A673 (cell line): ENCODE data around the gene AFF1.

Experiments
- EZH2 ChIP-seq: fragments of 200-600 bp; sonication (generic); IDR thresholded peaks from 2 replicates; pipeline ENCODE4 v1.6.1; 2017; ENCODE audit warnings: borderline replicate concordance, low read depth, mild to moderate bottlenecking, mixed read lengths, antibody characterized with exemption, low read length; ENCODE audit not compliant: poor library complexity, severe bottlenecking
- TF ChIP-seq, protein P1 (sequence below): fragments of 300-800, 200-600 bp; sonication (generic); conservative IDR thresholded peaks from 2 replicates; pipeline ENCODE4 v1.5.1; 2017; ENCODE audit warnings: low read depth, mild to moderate bottlenecking, antibody characterized with exemption, low read length, moderate library complexity, mixed read lengths

DNA sequence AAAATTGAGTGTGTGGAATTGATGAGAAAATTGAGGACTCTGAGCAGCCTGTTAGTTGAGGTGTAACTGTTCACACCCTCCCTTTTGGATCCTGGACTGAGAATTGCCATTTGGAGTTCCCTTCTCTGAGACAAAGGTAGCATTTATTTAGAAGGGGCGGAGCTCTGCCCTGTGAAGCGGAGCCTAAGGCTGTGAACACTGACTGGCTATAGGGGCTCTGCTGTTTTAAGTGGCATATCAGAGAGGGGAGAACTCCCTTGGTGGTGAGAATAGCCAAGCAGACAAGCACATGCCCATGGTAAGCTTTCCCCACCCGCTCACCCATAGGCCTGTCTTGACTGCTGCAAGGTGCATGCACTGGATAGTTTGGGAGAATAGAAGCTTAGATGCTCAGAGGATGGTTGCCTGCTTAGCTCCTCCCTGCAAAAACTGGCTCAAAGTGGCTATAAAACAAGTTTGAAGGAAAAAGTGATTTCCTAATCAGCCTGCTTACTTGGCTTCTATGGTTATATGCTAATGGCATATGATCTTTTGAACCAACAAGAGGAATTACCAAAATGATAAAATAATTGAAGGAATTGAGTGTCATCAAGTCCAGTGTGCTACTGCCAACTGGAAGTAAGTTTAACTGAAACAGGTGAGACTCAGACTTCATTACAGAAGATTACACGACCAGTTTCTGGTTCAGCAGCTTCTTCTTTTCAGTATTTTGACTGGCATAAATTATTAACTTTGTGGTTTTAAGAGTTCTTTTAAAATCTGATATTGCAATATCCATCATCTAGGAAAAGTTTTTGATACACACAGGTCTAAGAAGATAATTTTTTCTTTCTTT is 108.4 kb downstream of the AFF1 start:
- TF ChIP-seq, protein P1, sequence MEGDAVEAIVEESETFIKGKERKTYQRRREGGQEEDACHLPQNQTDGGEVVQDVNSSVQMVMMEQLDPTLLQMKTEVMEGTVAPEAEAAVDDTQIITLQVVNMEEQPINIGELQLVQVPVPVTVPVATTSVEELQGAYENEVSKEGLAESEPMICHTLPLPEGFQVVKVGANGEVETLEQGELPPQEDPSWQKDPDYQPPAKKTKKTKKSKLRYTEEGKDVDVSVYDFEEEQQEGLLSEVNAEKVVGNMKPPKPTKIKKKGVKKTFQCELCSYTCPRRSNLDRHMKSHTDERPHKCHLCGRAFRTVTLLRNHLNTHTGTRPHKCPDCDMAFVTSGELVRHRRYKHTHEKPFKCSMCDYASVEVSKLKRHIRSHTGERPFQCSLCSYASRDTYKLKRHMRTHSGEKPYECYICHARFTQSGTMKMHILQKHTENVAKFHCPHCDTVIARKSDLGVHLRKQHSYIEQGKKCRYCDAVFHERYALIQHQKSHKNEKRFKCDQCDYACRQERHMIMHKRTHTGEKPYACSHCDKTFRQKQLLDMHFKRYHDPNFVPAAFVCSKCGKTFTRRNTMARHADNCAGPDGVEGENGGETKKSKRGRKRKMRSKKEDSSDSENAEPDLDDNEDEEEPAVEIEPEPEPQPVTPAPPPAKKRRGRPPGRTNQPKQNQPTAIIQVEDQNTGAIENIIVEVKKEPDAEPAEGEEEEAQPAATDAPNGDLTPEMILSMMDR: no peak
- no peak for TF ChIP-seq EZH2
